HL-60 (cell line): ENCODE measurements around the gene FGD3.

Experiments
- DNase-seq, 2 experiments: peaks; one replicate each; pipeline ENCODE4 v3.0.0-alpha.2; 2010 to 2020; ENCODE audit warnings: low read depth in 1 of 2, low spot score in 1 of 2
- H3K27ac ChIP-seq: fragments of 250-450 bp; sonication (Bioruptor Pico); replicated peaks from 2 replicates; pipeline ENCODE4 v1.5.1; 2020; ENCODE audit warnings: mild to moderate bottlenecking, moderate library complexity
- H3K27me3 ChIP-seq: fragments of 250-450 bp; sonication (Bioruptor Pico); 2 replicates; pipeline ENCODE4 v1.5.1; 2021; ENCODE audit warnings: mild to moderate bottlenecking, moderate library complexity; ENCODE audit not compliant: insufficient read depth, poor library complexity, severe bottlenecking
- H3K4me3 ChIP-seq: replicated peaks from 2 replicates; pipeline ENCODE4 v1.5.1; 2011; ENCODE audit warnings: mild to moderate bottlenecking, control low read depth, low read length; ENCODE audit not compliant: insufficient read depth
- CTCF ChIP-seq: IDR thresholded peaks from one replicate; pipeline ENCODE4 v1.5.1; 2011; ENCODE audit warnings: low read length, control low read depth, inconsistent platforms; ENCODE audit not compliant: insufficient read depth
- GABPA ChIP-seq: IDR thresholded peaks from 2 replicates; pipeline ENCODE4 v1.6.1; 2012; ENCODE audit warnings: low read depth
- POLR2AphosphoS5 ChIP-seq: IDR thresholded peaks from 2 replicates; pipeline ENCODE4 v1.6.1; 2012; ENCODE audit warnings: low read depth
- REST ChIP-seq: IDR thresholded peaks from 2 replicates; pipeline ENCODE4 v1.6.1; 2012; ENCODE audit warnings: low read depth; ENCODE audit not compliant: insufficient replicate concordance
- SPI1 ChIP-seq: IDR thresholded peaks from 2 replicates; pipeline ENCODE4 v1.6.1; 2012; ENCODE audit warnings: low read depth, mild to moderate bottlenecking, borderline replicate concordance

Gene FGD3

DNA sequence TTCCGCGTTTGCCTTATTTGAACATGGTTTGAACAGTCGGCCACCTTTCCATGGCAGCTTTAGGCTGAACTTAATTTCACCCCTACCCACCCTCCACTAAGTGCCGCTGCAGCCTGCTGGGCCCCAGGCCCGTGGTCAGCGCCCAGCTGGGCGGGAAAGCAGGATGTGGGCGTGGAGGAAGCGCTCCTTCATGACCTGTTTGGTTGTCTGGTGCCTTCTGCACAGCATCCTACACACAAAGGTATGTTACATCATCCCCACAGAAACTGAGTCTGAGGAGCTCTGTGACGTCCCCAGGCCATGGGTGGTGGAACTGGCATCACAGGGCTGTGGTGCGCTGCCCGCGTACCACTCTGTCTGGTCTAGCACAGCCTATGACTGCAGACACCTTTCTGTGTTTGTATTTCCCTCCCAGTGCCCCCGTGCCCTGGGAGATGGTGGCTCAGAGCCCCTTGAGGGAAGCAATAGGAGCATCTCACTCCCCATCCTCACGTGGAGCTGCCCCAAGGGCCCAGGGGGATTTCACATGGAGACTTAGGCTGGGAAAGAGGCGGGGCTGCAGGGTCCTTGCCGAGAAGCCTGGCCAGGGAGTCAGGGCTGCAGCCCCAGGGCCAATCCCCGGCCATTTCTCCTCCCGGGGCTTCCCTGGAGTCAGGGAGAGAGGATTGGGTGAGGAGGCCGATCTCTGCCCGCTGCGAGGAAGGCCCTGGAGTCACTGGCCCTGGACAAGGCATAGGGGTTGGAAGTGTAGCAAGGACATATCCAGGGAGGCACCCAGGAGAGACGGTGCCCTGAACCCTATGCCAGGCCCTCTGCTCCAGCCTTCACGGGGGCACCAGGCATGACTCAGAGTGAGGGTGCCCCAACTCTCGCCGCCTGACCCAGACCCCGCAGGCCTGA is 73.7 kb downstream of the FGD3 start:
- DNase-seq: no peak
- H3K27ac ChIP-seq: no peak overlapping the region
- no peaks in the 10 kb centered on the region for H3K27me3 ChIP-seq
- H3K4me3 ChIP-seq: no peak overlapping the region
- no peak for TF ChIP-seq SPI1
- TF ChIP-seq POLR2AphosphoS5: no peak
- no peak for TF ChIP-seq REST
- TF ChIP-seq GABPA: no peak
- TF ChIP-seq CTCF: no peak

- no peak for DNase-seq
- TF ChIP-seq CTCF (no peak), GABPA (no peak), POLR2AphosphoS5 (no peak), SPI1 (no peak), REST (no peak)
- Histone ChIP-seq H3K27ac (no peak overlapping the region), H3K4me3 (no peak overlapping the region), H3K27me3 (no peaks in the 10 kb centered on the region)
Measured at GRCh38 chr9:93022066-93022465, 74.7 kb downstream of the FGD3 start.

DNA sequence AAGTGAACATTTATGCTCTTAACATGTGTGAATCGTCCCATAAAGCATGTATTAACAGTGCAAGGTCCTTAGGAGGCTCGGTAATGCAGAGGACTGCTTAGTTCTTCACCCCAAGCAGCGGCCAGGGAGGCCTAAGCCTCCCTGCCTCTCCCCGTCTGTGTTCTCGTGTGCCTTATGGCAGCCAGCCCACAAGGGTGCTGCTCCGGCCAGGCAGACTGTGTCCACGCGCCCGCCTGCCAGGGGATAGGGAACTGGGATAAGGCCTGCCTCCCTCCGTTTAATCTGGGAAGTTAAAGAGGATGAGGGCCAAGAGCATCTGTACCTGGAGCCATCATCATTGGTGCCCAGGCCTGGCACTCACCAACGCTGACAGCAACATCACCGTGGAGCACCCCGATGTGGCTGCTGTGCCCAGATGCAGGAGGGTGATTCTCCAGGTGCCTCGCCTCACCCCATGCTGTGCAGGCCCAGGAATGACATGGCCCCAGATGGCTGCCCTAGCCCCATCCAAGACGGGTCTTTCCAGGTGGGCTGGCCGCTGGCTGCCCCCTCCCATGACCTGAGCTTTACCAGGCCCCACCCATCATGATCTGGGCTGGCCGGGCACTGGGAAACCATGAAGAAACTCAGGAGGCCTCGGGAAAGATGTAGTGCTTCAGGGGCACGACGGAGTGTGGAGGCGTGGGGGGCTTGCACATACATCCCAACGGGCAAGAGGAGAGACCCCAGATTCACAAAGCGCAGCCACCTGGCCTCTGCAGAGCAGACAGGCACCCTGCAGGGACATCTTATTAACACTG is 75.6 kb downstream of the FGD3 start:
- Histone ChIP-seq H3K4me3 (no peak overlapping the region), H3K27ac (no peak overlapping the region), H3K27me3 (no peaks in the 10 kb centered on the region)
- no peak for DNase-seq
- TF ChIP-seq POLR2AphosphoS5 (no peak), REST (no peak), SPI1 (no peak), CTCF (no peak)
